B cell (primary cell): ENCODE measurements around the gene ASAP3. TPM values are rescaled to one million over a fixed set of nuclear protein-coding genes. Genes with fewer than 3 reads are reported as not detected.

Source experiments
- ATAC-seq: fragments of 200-7000 bp; cut with Tn5 transposase; one replicate; pipeline ENCODE4 v1.10.0; 2021; ENCODE audit warnings: low read depth, mild to moderate bottlenecking, moderate number of reproducible peaks, moderate library complexity
- CTCF ChIA-PET: fragments of 350-600 bp; sonication (Branson Sonifier 250); formaldehyde crosslinking; loops from one replicate; lab custom pipeline; 2021; ENCODE audit warnings: antibody characterized with exemption, inconsistent platforms; lab: Charles Lee
- POLR2A ChIA-PET: fragments of 350-600 bp; sonication (Branson Sonifier 250); formaldehyde crosslinking; loops from one replicate; lab custom pipeline; 2021; ENCODE audit warnings: antibody characterized with exemption; lab: Charles Lee
- DNase-seq: peaks from one replicate; pipeline ENCODE4 v3.0.0; 2013
- H2AFZ ChIP-seq: 2 replicates; pipeline ENCODE4 v1.6.1; 2012; ENCODE audit warnings: mild to moderate bottlenecking, low read depth, low read length; ENCODE audit not compliant: insufficient read depth, poor library complexity, severe bottlenecking
- H3K27ac ChIP-seq, 2 donors: 1 replicate in 1 of 2; 2 replicates in 1 of 2; pipeline ENCODE4 v1.5.1; 2012 to 2013; ENCODE audit warnings: low read length in 2 of 2, mild to moderate bottlenecking in 2 of 2, moderate library complexity in 1 of 2
- H3K27me3 ChIP-seq, 4 experiments: fragments of 200-600 bp in 1 of 4; sonication (generic) in 1 of 4; replicated peaks in 1 of 4; 1 replicate in 2 of 4; 2 replicates in 2 of 4; pipeline versions ENCODE4 v1.6.1 to v1.7.0; 2013 to 2016; ENCODE audit warnings: low read length in 3 of 4, mild to moderate bottlenecking in 2 of 4, mixed read lengths in 1 of 4, moderate library complexity in 1 of 4; ENCODE audit not compliant: insufficient read depth in 4 of 4, control insufficient read depth in 3 of 4; ENCODE audit errors: control extremely low read depth in 1 of 4
- H3K36me3 ChIP-seq, 2 experiments: replicated peaks in 1 of 2; 1 replicate in 1 of 2; 2 replicates in 1 of 2; pipeline versions ENCODE4 v1.6.1 to v1.7.1; 2013; ENCODE audit warnings: low read length in 1 of 2; ENCODE audit not compliant: insufficient read depth in 2 of 2, control insufficient read depth in 1 of 2; ENCODE audit errors: control extremely low read depth in 1 of 2, extremely low read depth in 1 of 2
- H3K4me1 ChIP-seq, 2 donors: fragments of 200-600 bp in 1 of 2; sonication (generic) in 1 of 2; 1 replicate in 1 of 2; 2 replicates in 1 of 2; pipeline versions ENCODE4 v1.5.1 to v1.6.1; 2013 to 2017; ENCODE audit warnings: low read length in 2 of 2; ENCODE audit not compliant: control insufficient read depth in 2 of 2, insufficient read depth in 2 of 2
- H3K4me2 ChIP-seq: replicated peaks from 2 replicates; pipeline ENCODE3; 2012; ENCODE audit warnings: mild to moderate bottlenecking, low read depth, low read length; ENCODE audit not compliant: poor library complexity, severe bottlenecking
- H3K4me3 ChIP-seq, 5 experiments: fragments of 200-600 bp in 1 of 5; sonication (generic) in 1 of 5; 1 replicate in 3 of 5; 2 replicates in 2 of 5; pipeline versions ENCODE4 v1.5.1 to v1.7.0; 2011 to 2016; ENCODE audit warnings: low read length in 4 of 5, mild to moderate bottlenecking in 4 of 5, low read depth in 2 of 5, control low read depth in 1 of 5, moderate library complexity in 1 of 5; ENCODE audit not compliant: insufficient read depth in 1 of 5; ENCODE audit errors: control extremely low read depth in 1 of 5, extremely low read depth in 1 of 5
- H3K79me2 ChIP-seq: fragments of 200-600 bp; sonication (generic); one replicate; pipeline ENCODE4 v1.6.0; 2016; ENCODE audit warnings: low read length; ENCODE audit not compliant: control insufficient read depth, insufficient read depth
- H3K9ac ChIP-seq: fragments of 200-600 bp; sonication (generic); 2 replicates; pipeline ENCODE4 v1.6.1; 2017; ENCODE audit warnings: mild to moderate bottlenecking, low read length, moderate library complexity
- H3K9me3 ChIP-seq, 3 donors: one replicate each; pipeline versions ENCODE4 v1.6.1 to v1.7.1; 2013; ENCODE audit warnings: low read length in 2 of 3; ENCODE audit not compliant: control insufficient read depth in 2 of 3, insufficient read depth in 1 of 3; ENCODE audit errors: control extremely low read depth in 1 of 3
- H4K20me1 ChIP-seq: 2 replicates; pipeline ENCODE4 v1.6.0; 2012; ENCODE audit warnings: mild to moderate bottlenecking, low read length; ENCODE audit not compliant: insufficient read depth, control insufficient read depth, poor library complexity, severe bottlenecking
- H3K27ac Mint-ChIP-seq: one replicate; pipeline ENCODE4 v1.8.0; 2021; ENCODE audit warnings: mixed read lengths
- H3K27me3 Mint-ChIP-seq: one replicate; pipeline ENCODE4 v1.8.0; 2021; ENCODE audit warnings: mixed read lengths
- H3K4me1 Mint-ChIP-seq: one replicate; pipeline ENCODE4 v1.8.0; 2021; ENCODE audit warnings: mixed read lengths
- H3K4me3 Mint-ChIP-seq: one replicate; pipeline ENCODE4 v1.8.0; 2021; ENCODE audit warnings: mixed read lengths
- H3K9me3 Mint-ChIP-seq: one replicate; pipeline ENCODE4 v1.8.0; 2022; ENCODE audit warnings: mixed read lengths; ENCODE audit not compliant: insufficient read depth
- CTCF ChIP-seq: fragments of 200-600 bp; IDR thresholded peaks from one replicate; pipeline ENCODE4 v1.8.0; 2022; ENCODE audit warnings: antibody characterized with exemption, mild to moderate bottlenecking
- EZH2 ChIP-seq: IDR thresholded peaks from 2 replicates; pipeline ENCODE4 v1.6.1; 2012; ENCODE audit warnings: borderline replicate concordance, low read depth, mild to moderate bottlenecking, moderate library complexity, low read length; ENCODE audit not compliant: insufficient read depth, poor library complexity, severe bottlenecking
- WGBS: methylation state at CpG from one replicate; pipeline ENCODE4 v1.1.5; 2013; ENCODE audit warnings: missing lambda C conversion rate; ENCODE audit not compliant: insufficient coverage; 5-methylcytosine and 5-hydroxymethylcytosine counted together
- intact Hi-C: fragments of 100-400 bp; cut with micrococcal nuclease; formaldehyde crosslinking; loops from one replicate; pipeline ENCODE4 v1.10.0; 2022
- polyA plus RNA-seq: library from polyadenylated mRNA; depleted of rRNA; stranded (reverse); fragments of >200 nt; gene quantifications from 2 replicates; pipeline ENCODE4 v1.2.3, GENCODE V29; 2012
- total RNA-seq, 2 donors: library from RNA; stranded (reverse); fragments of 120-200 nt in 1 of 2; gene quantifications; 1 replicate in 1 of 2; 2 replicates in 1 of 2; pipeline versions ENCODE4 v1.2.3 to v1.2.4, GENCODE V29; 2013 to 2022

Gene ASAP3
- total and polyA plus RNA-seq, 2 donors (not counting 1 experiment from before 2014, with no cell fraction given): 2.9 to 11.0 TPM

- Histone ChIP-seq H3K4me2 (no peak overlapping the region), H3K4me3 (no peak overlapping the region), H3K27me3 (peaks cover 0 to 2% (median 0%) of the 10 kb centered on the region in 4 experiments), H4K20me1 (no peaks in the 10 kb centered on the region), H3K79me2 (no peaks in the 10 kb centered on the region), H3K36me3 (no peaks in the 10 kb centered on the region), H3K9me3 (no peaks in the 10 kb centered on the region), H3K4me1 (no peaks in the 10 kb centered on the region), H3K27ac (no peak overlapping the region), H2AFZ (no peak overlapping the region), H3K9ac (no peak overlapping the region)
- Mint-ChIP-seq H3K4me3 (no peak overlapping the region), H3K27me3 (peaks cover 21% of the 10 kb centered on the region), H3K4me1 (no peaks in the 10 kb centered on the region), H3K9me3 (no peaks in the 10 kb centered on the region), H3K27ac (no peak overlapping the region)
- no peak for ATAC-seq
- CTCF ChIA-PET: no interaction called here
- 53% methylated on average over 9 of the region's 9 CpGs for WGBS
- POLR2A ChIA-PET: no interaction called here
- TF ChIP-seq EZH2 (no peak), CTCF (no peak)
- DNase-seq: no peak
- intact Hi-C loops: no loop called here
These were observed 94.1 kb downstream of the ASAP3 start for GRCh38 chr1:23389837-23390321.

- Histone ChIP-seq H3K4me2 (no peak overlapping the region), H2AFZ (no peak overlapping the region), H3K4me1 (no peaks in the 10 kb centered on the region), H4K20me1 (no peaks in the 10 kb centered on the region), H3K4me3 (no peak overlapping the region), H3K27ac (no peak overlapping the region), H3K9ac (no peak overlapping the region), H3K79me2 (no peaks in the 10 kb centered on the region), H3K36me3 (no peaks in the 10 kb centered on the region), H3K9me3 (peaks cover 0 to under 1% (median 0%) of the 10 kb centered on the region in 3 donors), H3K27me3 (peaks cover 0 to 2% (median 0%) of the 10 kb centered on the region in 4 experiments)
- POLR2A ChIA-PET: no interaction called here
- CTCF ChIA-PET: interaction anchor here (0.8 kb wide), 1 partner anchor 16 kb away, joined by 4 read pairs; no protein-coding TSS in a partner anchor
- TF ChIP-seq EZH2 (no peak), CTCF (no peak)
- DNase-seq (no peak), ATAC-seq (no peak)
- Mint-ChIP-seq H3K4me1 (no peaks in the 10 kb centered on the region), H3K4me3 (no peak overlapping the region), H3K9me3 (no peaks in the 10 kb centered on the region), H3K27me3 (peaks cover 17% of the 10 kb centered on the region), H3K27ac (no peak overlapping the region)
- intact Hi-C loops: no loop called here
- WGBS: 92% methylated on average over 8 of the region's 8 CpGs
These were observed 96.5 kb downstream of the ASAP3 start for GRCh38 chr1:23387494-23387893.
